Measurements from ENCODE around the gene AK2.

GRCh38 chr1:32963746-32964460 lies 72.8 kb downstream of the AK2 start:
- TF ChIP-seq, protein P1, sequence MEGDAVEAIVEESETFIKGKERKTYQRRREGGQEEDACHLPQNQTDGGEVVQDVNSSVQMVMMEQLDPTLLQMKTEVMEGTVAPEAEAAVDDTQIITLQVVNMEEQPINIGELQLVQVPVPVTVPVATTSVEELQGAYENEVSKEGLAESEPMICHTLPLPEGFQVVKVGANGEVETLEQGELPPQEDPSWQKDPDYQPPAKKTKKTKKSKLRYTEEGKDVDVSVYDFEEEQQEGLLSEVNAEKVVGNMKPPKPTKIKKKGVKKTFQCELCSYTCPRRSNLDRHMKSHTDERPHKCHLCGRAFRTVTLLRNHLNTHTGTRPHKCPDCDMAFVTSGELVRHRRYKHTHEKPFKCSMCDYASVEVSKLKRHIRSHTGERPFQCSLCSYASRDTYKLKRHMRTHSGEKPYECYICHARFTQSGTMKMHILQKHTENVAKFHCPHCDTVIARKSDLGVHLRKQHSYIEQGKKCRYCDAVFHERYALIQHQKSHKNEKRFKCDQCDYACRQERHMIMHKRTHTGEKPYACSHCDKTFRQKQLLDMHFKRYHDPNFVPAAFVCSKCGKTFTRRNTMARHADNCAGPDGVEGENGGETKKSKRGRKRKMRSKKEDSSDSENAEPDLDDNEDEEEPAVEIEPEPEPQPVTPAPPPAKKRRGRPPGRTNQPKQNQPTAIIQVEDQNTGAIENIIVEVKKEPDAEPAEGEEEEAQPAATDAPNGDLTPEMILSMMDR (IDR thresholded peaks at IDR 0.05; ENCODE audit: insufficient read depth, low read depth, low read length) = no peak
- no peak for TF ChIP-seq EZH2 (IDR thresholded peaks at IDR 0.05; ENCODE audit: insufficient read depth, low read length)

Data from astrocyte (in vitro differentiated cells and primary cell).